SK-N-MC (cell line): ENCODE data around the gene SUZ12.
"Not testable (repeated sequence)": the region's sequence is repeated elsewhere in the genome, so short reads cannot be mapped to it uniquely, and the experiment has no call there.

Experiments
- EZH2 ChIP-seq: fragments of 200-600 bp; sonication (generic); IDR thresholded peaks from one replicate; pipeline ENCODE4 v1.6.1; 2017; ENCODE audit warnings: antibody characterized with exemption
- FOXP2 ChIP-seq: optimal IDR thresholded peaks from 2 replicates; pipeline ENCODE3; 2011; ENCODE audit warnings: mild to moderate bottlenecking, moderate library complexity; ENCODE audit not compliant: insufficient read depth; ENCODE audit errors: extremely low read length, control extremely low read depth
- POLR2AphosphoS5 ChIP-seq: IDR thresholded peaks from 2 replicates; pipeline ENCODE4 v1.6.1; 2012; ENCODE audit warnings: mild to moderate bottlenecking, low read depth, low read length, borderline replicate concordance

DNA sequence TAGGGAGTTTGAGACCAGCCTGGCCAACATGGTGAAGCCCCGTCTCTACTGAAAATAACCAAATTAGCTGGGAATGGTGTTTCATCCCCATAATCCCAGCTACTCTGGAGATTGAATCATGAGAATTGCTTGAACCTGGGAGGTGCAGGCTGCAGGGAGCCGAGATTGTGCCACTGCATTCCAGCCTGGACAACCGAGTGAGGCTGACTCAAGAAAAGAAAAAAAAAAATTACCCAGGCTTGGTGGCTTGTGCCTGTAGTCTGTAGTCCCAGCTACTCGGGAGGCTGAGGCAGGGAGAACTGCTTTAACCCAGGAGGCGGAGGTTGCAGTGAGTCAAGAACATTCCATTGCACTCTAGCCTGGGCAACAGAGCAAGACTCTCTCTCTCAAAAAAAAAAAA lies 33.6 kb downstream of the SUZ12 start:
- not testable (repeated sequence) for TF ChIP-seq POLR2AphosphoS5, EZH2, FOXP2
